Measurements from ENCODE around the gene HRH2. TPM values are rescaled to one million over a fixed set of nuclear protein-coding genes. Genes with fewer than 3 reads are reported as not detected.
"Not testable (repeated sequence)": the region's sequence is repeated elsewhere in the genome, so short reads cannot be mapped to it uniquely, and the experiment has no call there.

Gene HRH2
- total and polyA plus RNA-seq, 7 experiments from 2014 or later, result 5.0 to 26.3 (median 8.0) TPM

GRCh38 chr5:175751369-175751768 lies 93.5 kb downstream of the HRH2 start:
- DNase-seq, result no peak
- Histone ChIP-seq H3K27me3 (ENCODE audit: control insufficient read depth in 2 of 2, insufficient read depth in 2 of 2, low read length in 2 of 2) (no peaks in the 10 kb centered on the region), H3K4me3 (ENCODE audit: low read length) (no peak overlapping the region), H3K27ac (ENCODE audit: low read depth, low read length) (no peak overlapping the region), H3K36me3 (ENCODE audit: control insufficient read depth in 2 of 3, insufficient read depth in 3 of 3, low read length in 3 of 3) (no peaks in the 10 kb centered on the region), H3K4me1 (ENCODE audit: control insufficient read depth in 2 of 2, insufficient read depth in 2 of 2, low read length in 2 of 2) (no peaks in the 10 kb centered on the region), H3K9me3 (ENCODE audit: control insufficient read depth in 2 of 3, low read length in 3 of 3) (no peaks in the 10 kb centered on the region)
- Mint-ChIP-seq H3K4me3 (no peak overlapping the region), H3K36me3 (peaks cover 0 to 7% (median 4%) of the 10 kb centered on the region in 5 donors), H3K27ac (no peak overlapping the region), H3K4me1 (peaks cover 0 to 6% (median 0%) of the 10 kb centered on the region in 7 donors), H3K9me3 (peaks cover 0 to 4% (median 0%) of the 10 kb centered on the region in 11 donors), H3K27me3 (peaks cover 22 to 55% (median 47%) of the 10 kb centered on the region in 5 donors)
- intact Hi-C loops (cut with micrococcal nuclease), result no loop called here
- CTCF ChIA-PET, result no interaction called here
- ATAC-seq, result no peak
- POLR2A ChIA-PET, result no interaction called here

DNA sequence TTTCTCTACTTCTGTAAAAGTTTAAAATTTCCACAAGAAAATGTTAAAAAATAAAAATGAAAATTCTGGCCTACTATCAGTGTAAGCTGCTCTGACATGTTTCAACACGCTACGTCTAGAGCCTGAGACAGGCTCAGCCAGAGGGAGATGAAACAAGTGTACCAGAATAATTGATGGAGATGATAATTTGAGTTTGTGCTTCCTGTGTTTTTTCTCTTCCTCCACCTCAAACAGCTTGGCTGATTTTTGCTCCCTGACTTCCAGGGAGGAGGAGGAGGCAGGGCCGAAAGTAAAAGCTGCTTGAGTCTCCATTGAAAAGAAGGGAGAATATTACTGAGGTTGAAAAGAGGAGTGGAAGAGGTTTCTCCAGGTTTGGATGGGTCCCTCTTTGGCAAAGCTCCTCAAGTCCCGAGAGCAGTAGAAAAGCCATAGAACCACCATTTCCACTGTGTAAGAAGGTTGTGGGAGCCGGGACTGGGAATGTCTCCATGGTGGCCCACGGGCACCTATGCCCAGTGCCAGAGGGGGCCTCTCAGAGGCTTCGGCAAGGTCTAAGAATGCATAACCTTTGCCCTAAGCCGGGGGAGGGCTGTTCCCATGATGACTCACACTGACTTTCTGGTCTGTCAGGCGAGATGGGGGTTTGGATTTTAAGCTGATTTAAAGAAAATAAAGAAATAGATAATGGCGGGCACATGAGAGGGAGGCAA lies 95.1 kb downstream of the HRH2 start:
- no peak overlapping the region for H3K27ac Mint-ChIP-seq
- peaks cover 0 to 7% (median 4%) of the 10 kb centered on the region in 5 donors for H3K36me3 Mint-ChIP-seq
- Histone ChIP-seq H3K4me3 (ENCODE audit: low read length) (no peak overlapping the region), H3K27ac (ENCODE audit: low read depth, low read length) (no peak overlapping the region), H3K9me3 (ENCODE audit: control insufficient read depth in 2 of 3, low read length in 3 of 3) (no peaks in the 10 kb centered on the region), H3K27me3 (ENCODE audit: control insufficient read depth in 2 of 2, insufficient read depth in 2 of 2, low read length in 2 of 2) (no peaks in the 10 kb centered on the region), H3K36me3 (ENCODE audit: control insufficient read depth in 2 of 3, insufficient read depth in 3 of 3, low read length in 3 of 3) (no peaks in the 10 kb centered on the region), H3K4me1 (ENCODE audit: control insufficient read depth in 2 of 2, insufficient read depth in 2 of 2, low read length in 2 of 2) (no peaks in the 10 kb centered on the region)
- peaks cover 0 to 4% (median 0%) of the 10 kb centered on the region in 11 donors for H3K9me3 Mint-ChIP-seq
- H3K4me1 Mint-ChIP-seq, result no peaks in the 10 kb centered on the region
- no peak overlapping the region for H3K4me3 Mint-ChIP-seq
- DNase-seq (no peak), ATAC-seq (no peak)
- CTCF ChIA-PET, result no interaction called here
- H3K27me3 Mint-ChIP-seq, result peaks cover 16 to 67% (median 55%) of the 10 kb centered on the region in 5 donors
- intact Hi-C loops (cut with micrococcal nuclease), result no loop called here
- POLR2A ChIA-PET, result no interaction called here

DNA sequence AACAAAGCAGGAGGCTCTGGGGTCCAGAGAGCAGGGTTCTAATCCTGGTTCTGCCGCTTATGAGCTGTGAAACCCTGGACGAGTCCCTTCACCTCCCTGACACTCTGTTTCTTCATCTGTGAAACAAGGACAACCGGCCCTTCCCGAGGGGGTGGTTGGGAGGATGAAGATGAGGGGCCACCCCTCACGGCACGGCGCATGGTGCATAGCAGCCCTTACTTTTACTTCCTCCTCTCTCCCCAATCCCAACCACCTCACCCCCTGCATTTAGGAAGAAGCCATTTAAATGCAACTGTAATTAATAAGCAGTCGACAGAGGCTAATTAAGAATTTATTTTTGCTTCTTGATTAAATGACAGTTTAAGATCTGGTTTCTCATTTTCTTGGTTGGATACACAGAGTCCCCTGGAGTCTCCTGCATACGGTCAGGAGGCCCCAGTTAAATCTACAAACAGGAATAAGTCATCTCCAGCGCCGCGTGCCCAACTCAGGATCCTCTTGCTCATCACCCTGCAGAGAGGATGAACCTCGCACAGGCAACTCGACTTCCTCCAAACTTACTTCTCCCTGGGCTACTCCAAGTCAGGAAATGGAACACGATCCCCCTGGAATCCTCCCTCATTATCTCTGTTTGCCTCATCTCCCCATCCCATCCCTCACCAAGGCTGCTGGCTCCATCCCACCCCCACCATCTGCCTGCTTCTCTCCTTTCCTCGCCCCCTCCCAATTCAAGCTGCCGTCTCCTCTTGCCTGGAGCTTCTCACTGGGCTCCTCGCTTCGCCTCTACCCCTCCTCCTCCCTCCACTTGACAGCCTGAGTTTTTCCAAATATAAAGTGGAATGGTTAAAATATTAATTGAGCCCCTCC lies 95.9 kb downstream of the HRH2 start:
- peaks cover 0 to 7% (median 4%) of the 10 kb centered on the region in 5 donors for H3K36me3 Mint-ChIP-seq
- H3K4me3 ChIP-seq (ENCODE audit: low read length), result no peak overlapping the region
- no peaks in the 10 kb centered on the region for H3K36me3 ChIP-seq (ENCODE audit: control insufficient read depth in 2 of 3, insufficient read depth in 3 of 3, low read length in 3 of 3)
- no peaks in the 10 kb centered on the region for H3K4me1 ChIP-seq (ENCODE audit: control insufficient read depth in 2 of 2, insufficient read depth in 2 of 2, low read length in 2 of 2)
- H3K9me3 ChIP-seq (ENCODE audit: control insufficient read depth in 2 of 3, low read length in 3 of 3), result no peaks in the 10 kb centered on the region
- no peak overlapping the region for H3K27ac Mint-ChIP-seq
- no peak overlapping the region for H3K4me3 Mint-ChIP-seq
- no peak for ATAC-seq
- no peaks in the 10 kb centered on the region for H3K4me1 Mint-ChIP-seq
- intact Hi-C loops (cut with micrococcal nuclease), result no loop called here
- peaks cover 15 to 75% (median 63%) of the 10 kb centered on the region in 5 donors for H3K27me3 Mint-ChIP-seq
- CTCF ChIA-PET, result no interaction called here
- H3K27ac ChIP-seq (ENCODE audit: low read depth, low read length), result no peak overlapping the region
- POLR2A ChIA-PET, result no interaction called here
- DNase-seq, result no peak
- no peaks in the 10 kb centered on the region for H3K27me3 ChIP-seq (ENCODE audit: control insufficient read depth in 2 of 2, insufficient read depth in 2 of 2, low read length in 2 of 2)
- peaks cover 0 to 4% (median 0%) of the 10 kb centered on the region in 11 donors for H3K9me3 Mint-ChIP-seq

DNA sequence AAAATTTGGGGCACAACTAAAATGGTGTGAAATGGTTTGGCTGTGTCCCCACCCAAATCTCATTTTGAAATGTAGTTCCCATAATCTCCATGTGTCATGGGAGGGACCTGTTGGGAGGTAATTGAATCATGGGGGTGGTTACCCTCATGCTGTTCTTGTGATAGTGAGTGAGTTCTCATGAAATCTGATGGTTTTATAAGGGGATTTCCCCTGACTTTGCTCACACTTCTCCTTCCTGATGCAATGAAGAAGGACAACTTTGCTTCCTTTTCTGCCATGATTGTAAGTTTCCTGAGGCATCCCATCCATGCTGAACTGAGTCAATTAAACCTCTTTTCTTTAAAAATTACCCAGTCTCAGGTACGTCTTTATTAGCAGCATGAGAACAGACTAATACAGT lies 102.1 kb downstream of the HRH2 start:
- H3K4me1 ChIP-seq (ENCODE audit: control insufficient read depth in 2 of 2, insufficient read depth in 2 of 2, low read length in 2 of 2); H3K36me3 ChIP-seq (ENCODE audit: control insufficient read depth in 2 of 3, insufficient read depth in 3 of 3, low read length in 3 of 3); H3K4me3 Mint-ChIP-seq; ATAC-seq; H3K9me3 ChIP-seq (ENCODE audit: control insufficient read depth in 2 of 3, low read length in 3 of 3); DNase-seq; H3K4me1 Mint-ChIP-seq; POLR2A ChIA-PET; intact Hi-C loops (cut with micrococcal nuclease); H3K27ac Mint-ChIP-seq; H3K27ac ChIP-seq (ENCODE audit: low read depth, low read length); H3K4me3 ChIP-seq (ENCODE audit: low read length); H3K27me3 ChIP-seq (ENCODE audit: control insufficient read depth in 2 of 2, insufficient read depth in 2 of 2, low read length in 2 of 2): not testable (repeated sequence)
- H3K36me3 Mint-ChIP-seq, result peaks cover 0 to 19% (median 4%) of the 10 kb centered on the region in 5 donors
- CTCF ChIA-PET, result interaction anchor here (0.7 kb wide), 1 partner anchor 523 kb away, joined by 7 read pairs; no protein-coding TSS in a partner anchor
- peaks cover 0 to 20% (median 7%) of the 10 kb centered on the region in 11 donors for H3K9me3 Mint-ChIP-seq
- peaks cover 10 to 53% (median 48%) of the 10 kb centered on the region in 5 donors for H3K27me3 Mint-ChIP-seq

Other genes with a start within 250 kb of the HRH2 start
- gene DRD1, start 213.9 kb upstream of the HRH2 start, total RNA-seq, result not detected
- gene DRD1, start 213.9 kb upstream of the HRH2 start, polyA plus RNA-seq, result not detected
- 100 to 1,000 TPM in 1 of 5 experiments, 10 to 100 TPM in 4; 58.7 to 177 (median 88.9) TPM for gene SFXN1, start 179.5 kb upstream of the HRH2 start, total RNA-seq
- gene SFXN1, start 179.5 kb upstream of the HRH2 start, polyA plus RNA-seq, result 10 to 100 TPM; 40.2 to 64.0 TPM
- gene CPLX2, start 213.5 kb downstream of the HRH2 start, total RNA-seq, result not detected
- not detected for gene CPLX2, start 213.5 kb downstream of the HRH2 start, polyA plus RNA-seq